Epithelial cell of prostate (primary cell): ENCODE results near the gene ADAP1.

Experiments used
- DNase-seq: peaks from one replicate; pipeline ENCODE4 v3.0.0-alpha.2; 2011; ENCODE audit warnings: low read depth, low spot score
- H3K27ac ChIP-seq: fragments of 450-650 bp; 2 replicates; pipeline ENCODE4 v1.5.1; 2017; ENCODE audit warnings: mild to moderate bottlenecking

ADAP1 gene

DNA sequence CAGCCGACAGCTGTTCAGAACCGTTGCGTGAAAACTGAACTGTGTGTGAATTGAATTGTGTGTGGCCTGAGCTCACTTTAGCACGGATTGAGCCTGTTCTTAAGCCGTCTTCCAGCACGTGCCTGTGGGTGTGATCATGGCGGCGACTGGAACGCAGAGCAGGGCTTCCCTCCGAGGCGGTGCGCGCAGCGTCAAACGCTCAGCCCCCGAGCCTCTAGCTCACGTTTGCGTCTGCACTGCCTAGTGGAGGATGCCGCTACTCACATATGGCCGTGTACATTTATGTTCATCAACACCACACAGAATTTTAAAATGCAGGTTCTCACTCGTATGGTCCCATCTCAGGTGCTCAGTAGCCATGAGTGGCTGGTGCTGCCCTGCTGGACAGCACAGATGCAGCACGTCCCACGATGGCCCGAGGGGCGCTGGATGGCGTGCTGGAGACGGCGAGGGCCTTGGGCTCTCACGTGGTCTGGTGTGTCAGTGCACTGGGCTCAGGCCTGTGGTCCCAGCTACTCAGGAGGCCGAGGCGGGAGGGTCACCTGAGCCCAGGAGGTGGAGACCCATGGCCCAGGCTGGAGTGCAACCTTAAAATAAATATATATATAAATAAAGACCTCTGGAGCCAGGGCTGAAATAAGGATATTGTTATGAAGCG is 100.2 kb downstream of the ADAP1 start:
- no peak for DNase-seq
- no peak overlapping the region for H3K27ac ChIP-seq

DNA sequence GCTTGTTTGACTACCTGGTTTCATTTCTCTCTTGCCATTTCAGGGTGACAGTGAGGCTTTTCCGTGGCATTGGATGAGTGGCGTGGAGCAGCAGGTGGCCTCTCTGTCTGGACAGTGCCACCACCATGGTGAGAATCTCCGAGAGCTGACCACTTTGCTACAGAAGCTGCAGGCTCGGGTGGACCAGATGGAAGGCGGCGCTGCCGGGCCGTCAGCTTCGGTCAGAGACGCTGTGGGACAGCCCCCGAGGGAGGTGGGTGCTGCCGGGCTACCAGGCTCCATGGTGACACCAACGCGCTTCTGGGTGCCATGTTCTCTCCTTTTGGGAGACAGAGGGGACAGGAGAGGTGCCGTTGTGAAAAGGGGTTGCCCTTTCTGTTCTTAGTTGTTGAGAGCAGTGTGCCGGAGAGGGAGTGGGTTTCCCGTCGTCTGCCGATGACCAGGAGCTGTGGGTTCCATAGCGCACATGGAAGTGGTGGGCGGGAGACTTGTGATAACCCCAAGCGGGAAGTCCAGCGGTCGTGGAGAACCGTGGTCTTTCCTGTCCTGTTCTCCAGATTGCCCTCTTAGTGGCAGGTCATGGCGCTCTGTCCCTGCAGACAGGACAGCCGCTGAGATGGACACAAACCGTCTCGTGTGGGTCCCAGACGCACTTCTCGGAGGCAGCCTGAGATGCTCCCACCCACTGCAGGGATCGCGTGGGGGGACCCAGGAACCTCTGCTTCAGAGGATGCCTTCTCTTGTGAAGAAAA is 100.9 kb downstream of the ADAP1 start:
- DNase-seq = no peak
- no peak overlapping the region for H3K27ac ChIP-seq

DNA sequence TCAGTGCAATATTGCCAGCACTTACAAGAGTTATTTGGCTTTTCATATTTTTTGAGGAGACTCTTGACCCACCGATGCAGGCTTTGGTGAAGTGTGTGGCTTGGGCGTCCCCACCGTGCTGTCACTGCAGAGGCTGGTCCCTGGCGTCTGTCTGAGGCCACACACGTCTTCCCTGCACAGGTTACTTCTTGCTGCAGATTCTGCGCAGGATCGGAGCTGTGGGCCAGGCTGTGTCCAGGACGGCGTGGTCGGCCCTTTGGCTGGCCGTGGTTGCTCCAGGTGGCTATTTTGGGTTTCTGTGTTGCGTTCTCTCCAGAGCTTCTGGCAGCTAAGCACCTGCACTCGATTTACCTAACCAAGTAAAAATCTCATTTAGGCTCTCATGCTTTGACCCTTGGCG is 103.3 kb downstream of the ADAP1 start:
- no peak overlapping the region for H3K27ac ChIP-seq
- no peak for DNase-seq

DNA sequence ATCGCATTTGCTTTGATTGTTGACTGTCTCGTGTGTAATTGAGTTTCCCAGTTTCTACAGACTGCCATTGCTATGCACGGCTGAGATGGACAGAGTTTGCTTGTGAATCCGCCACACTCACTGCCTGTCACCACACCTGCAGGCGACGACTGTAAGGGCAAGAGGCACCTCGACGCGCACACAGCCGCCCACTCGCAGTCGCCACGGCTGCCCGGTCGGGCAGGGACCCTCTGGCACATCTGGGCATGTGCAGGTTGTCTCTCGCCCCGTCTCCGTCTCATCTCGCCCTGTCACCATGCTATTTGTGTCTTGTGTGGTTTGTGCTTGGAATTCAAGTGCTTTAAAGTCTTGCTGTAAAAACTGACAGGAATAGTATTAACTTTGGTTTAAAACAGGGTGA is 104.7 kb downstream of the ADAP1 start:
- DNase-seq = no peak
- no peak overlapping the region for H3K27ac ChIP-seq

DNA sequence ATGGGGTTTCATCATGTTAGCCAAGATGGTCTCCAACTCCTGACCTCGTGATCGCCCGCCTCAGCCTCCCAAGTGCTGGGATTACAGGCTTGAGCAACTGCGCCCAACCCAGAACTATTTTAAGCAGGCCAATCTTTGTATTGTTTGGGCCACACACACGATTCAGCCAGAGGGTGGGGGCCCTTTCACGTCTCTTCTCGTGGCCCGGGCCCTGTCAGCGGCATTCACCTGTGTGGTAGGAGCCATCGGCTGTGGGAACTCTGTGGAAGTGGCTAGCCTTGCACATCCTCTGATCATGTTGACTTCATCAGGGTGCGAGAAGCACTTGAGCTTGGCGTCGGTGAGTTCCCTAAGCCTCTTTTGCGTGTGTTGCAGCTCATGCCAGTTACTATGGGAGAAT is 105.3 kb downstream of the ADAP1 start:
- no peak for DNase-seq
- H3K27ac ChIP-seq = no peak overlapping the region
